A673 (cell line): Measurements from ENCODE around the gene CEND1.

Experiments
- EZH2 ChIP-seq: fragments of 200-600 bp; sonication (generic); IDR thresholded peaks from 2 replicates; pipeline ENCODE4 v1.6.1; 2017; ENCODE audit warnings: borderline replicate concordance, low read depth, mild to moderate bottlenecking, mixed read lengths, antibody characterized with exemption, low read length; ENCODE audit not compliant: poor library complexity, severe bottlenecking
- TF ChIP-seq, protein P1 (sequence below): fragments of 300-800, 200-600 bp; sonication (generic); conservative IDR thresholded peaks from 2 replicates; pipeline ENCODE4 v1.5.1; 2017; ENCODE audit warnings: low read depth, mild to moderate bottlenecking, antibody characterized with exemption, low read length, moderate library complexity, mixed read lengths

GRCh38 chr11:796565-797295 lies 6.8 kb upstream of the CEND1 start:
- TF ChIP-seq, protein P1, sequence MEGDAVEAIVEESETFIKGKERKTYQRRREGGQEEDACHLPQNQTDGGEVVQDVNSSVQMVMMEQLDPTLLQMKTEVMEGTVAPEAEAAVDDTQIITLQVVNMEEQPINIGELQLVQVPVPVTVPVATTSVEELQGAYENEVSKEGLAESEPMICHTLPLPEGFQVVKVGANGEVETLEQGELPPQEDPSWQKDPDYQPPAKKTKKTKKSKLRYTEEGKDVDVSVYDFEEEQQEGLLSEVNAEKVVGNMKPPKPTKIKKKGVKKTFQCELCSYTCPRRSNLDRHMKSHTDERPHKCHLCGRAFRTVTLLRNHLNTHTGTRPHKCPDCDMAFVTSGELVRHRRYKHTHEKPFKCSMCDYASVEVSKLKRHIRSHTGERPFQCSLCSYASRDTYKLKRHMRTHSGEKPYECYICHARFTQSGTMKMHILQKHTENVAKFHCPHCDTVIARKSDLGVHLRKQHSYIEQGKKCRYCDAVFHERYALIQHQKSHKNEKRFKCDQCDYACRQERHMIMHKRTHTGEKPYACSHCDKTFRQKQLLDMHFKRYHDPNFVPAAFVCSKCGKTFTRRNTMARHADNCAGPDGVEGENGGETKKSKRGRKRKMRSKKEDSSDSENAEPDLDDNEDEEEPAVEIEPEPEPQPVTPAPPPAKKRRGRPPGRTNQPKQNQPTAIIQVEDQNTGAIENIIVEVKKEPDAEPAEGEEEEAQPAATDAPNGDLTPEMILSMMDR: no peak
- no peak for TF ChIP-seq EZH2
